ENCODE results near the gene PDE11A.

PDE11A gene

DNA sequence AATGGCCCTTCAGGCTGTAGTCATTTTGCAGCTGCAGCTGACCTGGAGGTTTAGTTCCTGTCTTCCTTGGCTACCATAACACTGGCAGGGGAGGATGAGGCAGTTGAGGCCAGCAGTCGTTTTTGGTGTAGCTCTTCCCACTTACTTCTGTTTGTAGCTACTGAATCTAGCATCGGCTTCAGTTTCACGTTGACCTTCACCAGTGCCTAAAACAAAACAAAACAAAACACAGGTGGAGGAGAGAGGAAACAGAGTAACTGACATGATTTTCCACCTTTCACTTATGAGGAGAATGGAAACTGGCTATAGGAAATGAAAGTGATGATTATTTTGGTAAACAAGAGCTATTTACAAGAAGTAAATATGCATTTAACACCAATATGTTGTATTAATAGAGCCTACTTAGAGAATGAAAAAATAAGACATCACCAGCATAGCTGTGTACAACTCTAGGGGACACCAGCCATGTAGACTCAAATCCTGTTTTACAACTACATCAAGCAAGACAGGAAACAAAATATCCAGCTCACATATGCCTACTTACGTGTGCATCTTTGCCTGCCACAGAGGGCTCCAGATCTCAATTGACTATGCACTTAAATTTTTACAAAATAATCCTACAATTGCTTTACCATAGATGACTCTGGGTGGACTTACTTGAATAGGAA is 443.1 kb downstream of the PDE11A start:
- DNase-seq (ENCODE audit: low read depth), result no peak
- no peak overlapping the region for H3K4me3 ChIP-seq (ENCODE audit: low read depth, low read length)

GRCh38 chr2:177628831-177629230 is 443.7 kb downstream of the PDE11A start:
- no peak overlapping the region for H3K4me3 ChIP-seq (ENCODE audit: low read depth, low read length)
- no peak for DNase-seq (ENCODE audit: low read depth)

DNA sequence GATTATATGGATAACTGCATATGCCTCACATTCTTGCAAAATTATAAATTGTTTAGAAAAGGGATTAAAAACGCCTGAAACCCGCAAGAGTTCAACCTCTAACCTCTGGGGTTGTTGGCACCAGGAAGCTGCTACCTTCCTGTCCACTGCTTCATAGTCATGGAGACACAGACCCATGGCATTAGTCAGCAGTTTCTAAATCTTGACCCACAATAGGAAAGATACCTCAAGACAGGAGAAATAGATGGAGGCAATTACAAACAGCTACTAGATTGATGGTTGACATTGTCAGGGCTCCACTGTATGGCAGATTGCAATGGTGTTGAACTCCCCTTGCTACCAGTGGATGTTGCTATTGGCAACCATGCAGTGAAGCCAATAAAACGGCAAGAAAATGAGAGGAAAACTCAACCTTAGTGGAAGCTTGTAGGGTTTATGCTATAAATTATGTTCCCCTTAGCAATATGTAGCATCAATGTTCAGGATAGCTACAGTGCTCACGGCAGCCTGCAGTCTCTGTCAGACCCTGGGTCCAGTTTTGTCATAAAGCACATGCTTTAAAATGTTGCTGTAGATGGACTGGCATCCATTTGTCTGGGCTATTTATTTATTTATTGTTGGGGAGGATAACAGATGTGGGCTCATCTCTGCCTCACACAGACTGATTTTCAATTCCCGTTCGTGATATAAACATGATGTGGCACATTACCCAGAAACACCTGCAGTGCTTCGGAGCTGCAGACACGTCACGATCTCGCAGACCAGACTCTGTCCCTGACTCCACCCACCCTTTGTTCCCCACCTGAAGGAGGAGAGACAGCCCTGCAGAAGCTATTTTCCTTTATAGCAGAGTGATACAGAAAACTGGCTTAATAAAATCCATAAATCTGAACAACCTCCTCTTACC is 446.6 kb downstream of the PDE11A start:
- DNase-seq (ENCODE audit: low read depth), result no peak
- no peak overlapping the region for H3K4me3 ChIP-seq (ENCODE audit: low read depth, low read length)

GRCh38 chr2:177622521-177622920 is 450.1 kb downstream of the PDE11A start:
- H3K4me3 ChIP-seq (ENCODE audit: low read depth, low read length), result no peak overlapping the region
- DNase-seq (ENCODE audit: low read depth), result no peak

DNA sequence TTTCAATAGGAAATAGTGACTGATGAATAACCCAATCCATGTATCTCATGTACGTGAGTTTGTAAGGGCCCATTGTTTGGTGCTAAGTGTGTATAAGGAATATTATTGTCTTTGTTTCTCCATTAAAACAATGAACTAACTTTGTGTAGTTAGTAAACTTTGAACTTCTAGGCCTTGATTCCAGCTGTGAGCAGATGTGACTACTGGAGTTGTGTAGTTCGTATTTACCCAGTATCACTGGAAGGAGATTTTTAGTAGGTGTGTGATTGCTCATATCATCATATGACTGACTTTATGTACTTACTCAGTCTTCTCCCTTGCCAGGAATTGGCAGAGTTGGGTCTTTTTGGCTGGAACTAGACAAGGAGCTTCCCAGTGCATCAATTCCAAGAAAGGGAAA is 452.6 kb downstream of the PDE11A start:
- DNase-seq (ENCODE audit: low read depth), result no peak
- no peak overlapping the region for H3K4me3 ChIP-seq (ENCODE audit: low read depth, low read length)

GRCh38 chr2:177619461-177619860 is 453.1 kb downstream of the PDE11A start:
- DNase-seq (ENCODE audit: low read depth), result no peak
- H3K4me3 ChIP-seq (ENCODE audit: low read depth, low read length), result no peak overlapping the region

- peak; percentile 39 for DNase-seq (ENCODE audit: low read depth)
- peak overlapping the region; percentile 66 for H3K4me3 ChIP-seq (ENCODE audit: low read depth, low read length)
These were observed 454.0 kb downstream of the PDE11A start for GRCh38 chr2:177618255-177619253.

- peak overlapping the region; percentile 66 for H3K4me3 ChIP-seq (ENCODE audit: low read depth, low read length)
- DNase-seq (ENCODE audit: low read depth), result no peak
These were observed 454.7 kb downstream of the PDE11A start for GRCh38 chr2:177617849-177618248.

DNA sequence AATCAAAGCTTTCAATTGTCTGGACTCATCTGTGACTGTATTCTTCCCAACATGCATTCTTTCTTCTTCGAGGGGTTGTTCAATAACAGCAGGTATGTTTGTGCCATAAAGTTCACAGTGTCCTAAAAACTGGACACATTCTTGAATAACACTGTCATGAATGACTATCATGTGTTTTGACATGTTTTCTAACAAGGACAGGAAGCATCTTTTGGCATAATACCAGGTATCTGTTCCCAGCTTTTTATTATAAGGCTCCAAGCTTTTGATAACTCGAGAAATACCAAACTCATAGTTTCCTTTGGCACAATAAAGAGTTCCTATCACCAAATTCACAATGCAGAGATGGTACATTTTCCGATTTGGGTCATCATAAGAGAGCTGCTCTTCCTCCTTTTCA is 455.8 kb downstream of the PDE11A start:
- DNase-seq (ENCODE audit: low read depth), result no peak
- no peak overlapping the region for H3K4me3 ChIP-seq (ENCODE audit: low read depth, low read length)

GRCh38 chr2:177616066-177616465 is 456.5 kb downstream of the PDE11A start:
- H3K4me3 ChIP-seq (ENCODE audit: low read depth, low read length), result no peak overlapping the region
- DNase-seq (ENCODE audit: low read depth), result no peak

DNA sequence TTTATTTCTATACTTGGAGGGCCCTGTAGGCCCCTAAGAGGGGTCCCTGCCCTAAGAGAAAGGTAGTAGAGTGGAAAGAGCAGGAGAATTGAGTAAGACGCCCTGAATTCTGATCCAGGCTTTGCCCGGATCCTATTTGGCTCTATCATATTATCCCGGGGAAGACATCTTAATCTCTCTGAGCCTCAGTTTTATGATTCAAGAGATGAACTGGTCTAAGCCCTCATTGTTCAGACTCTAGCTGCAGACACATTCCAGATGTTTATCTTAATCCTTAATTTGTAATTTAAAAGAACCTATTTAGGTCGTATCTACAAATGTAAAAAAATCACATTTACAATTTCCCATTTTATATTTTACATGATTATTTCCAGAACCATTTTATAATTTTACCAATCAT is 459.9 kb downstream of the PDE11A start:
- H3K4me3 ChIP-seq (ENCODE audit: low read depth, low read length), result no peak overlapping the region
- DNase-seq (ENCODE audit: low read depth), result no peak

GRCh38 chr2:177611310-177611886 is 461.2 kb downstream of the PDE11A start:
- H3K4me3 ChIP-seq (ENCODE audit: low read depth, low read length), result no peak overlapping the region
- no peak for DNase-seq (ENCODE audit: low read depth)

- no peak overlapping the region for H3K4me3 ChIP-seq (ENCODE audit: low read depth, low read length)
- no peak for DNase-seq (ENCODE audit: low read depth)
These were observed 461.8 kb downstream of the PDE11A start for GRCh38 chr2:177610813-177611212.

DNA sequence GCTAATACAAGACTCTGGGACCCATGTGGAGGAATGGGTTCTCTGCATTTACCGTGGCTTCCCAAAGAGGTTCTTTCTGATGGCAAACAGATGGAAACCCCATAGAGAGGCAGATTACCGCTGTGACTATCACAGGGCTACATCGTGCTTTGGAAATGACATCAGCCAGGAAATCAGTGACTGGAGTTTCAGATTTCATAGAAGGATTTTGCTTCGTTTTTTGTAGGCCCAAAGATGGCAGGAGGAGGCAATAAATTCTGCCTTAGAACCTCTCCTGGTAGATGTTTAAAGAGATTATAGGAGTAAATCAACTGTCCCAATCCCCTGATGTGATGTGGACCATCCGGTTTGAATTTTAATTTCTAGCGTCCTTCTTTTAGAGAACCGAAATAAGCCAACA is 465.9 kb downstream of the PDE11A start:
- DNase-seq (ENCODE audit: low read depth), result peak; percentile 13

GRCh38 chr2:177604271-177605065 is 468.1 kb downstream of the PDE11A start:
- H3K4me3 ChIP-seq (ENCODE audit: low read depth, low read length), result peak overlapping the region; percentile 7
- DNase-seq (ENCODE audit: low read depth), result peak; percentile 47

More for the DNA sequence above, 465.9 kb downstream of the PDE11A start:
- no peak overlapping the region for H3K4me3 ChIP-seq (ENCODE audit: low read depth, low read length)

GRCh38 chr2:177603768-177604167 is 468.8 kb downstream of the PDE11A start:
- H3K4me3 ChIP-seq (ENCODE audit: low read depth, low read length), result no peak overlapping the region
- DNase-seq (ENCODE audit: low read depth), result no peak

GRCh38 chr2:177603181-177603580 is 469.4 kb downstream of the PDE11A start:
- DNase-seq (ENCODE audit: low read depth), result no peak
- H3K4me3 ChIP-seq (ENCODE audit: low read depth, low read length), result no peak overlapping the region

- no peak overlapping the region for H3K4me3 ChIP-seq (ENCODE audit: low read depth, low read length)
- DNase-seq (ENCODE audit: low read depth), result no peak
These were observed 469.9 kb downstream of the PDE11A start for GRCh38 chr2:177602611-177603164.

Measured in skeletal muscle cell (primary cell).